Measurements from ENCODE around the gene RAB32.

RAB32 gene

GRCh38 chr6:146578054-146578453 lies 34.4 kb downstream of the RAB32 start:
- ChIA-PET CTCF (no interaction called here), POLR2A (no interaction called here)

GRCh38 chr6:146581968-146582367 lies 38.3 kb downstream of the RAB32 start:
- no peak for DNase-seq
- H3K9me3 ChIP-seq (ENCODE audit: control extremely low read depth in 1 of 5, control insufficient read depth in 4 of 5, insufficient read depth in 2 of 5, low read depth in 1 of 5, low read length in 4 of 5): peaks cover 0 to 4% (median 0%) of the 10 kb centered on the region in 5 experiments
- peaks cover 0 to 2% (median 0%) of the 10 kb centered on the region in 4 experiments for H3K4me1 ChIP-seq (ENCODE audit: control extremely low read depth in 1 of 4, control insufficient read depth in 4 of 4, insufficient read depth in 4 of 4, low read length in 3 of 4)
- no peak overlapping the region for H3K27ac ChIP-seq (ENCODE audit: insufficient read depth in 1 of 2, low read depth in 1 of 2, low read length in 2 of 2, poor library complexity in 1 of 2, severe bottlenecking in 2 of 2)
- no CpG with 5 or more reads among the region's 1 CpG for WGBS (ENCODE audit: insufficient coverage)
- H3K27me3 ChIP-seq (replicated peaks in 2 of 5; ENCODE audit: control insufficient read depth in 4 of 5, insufficient read depth in 5 of 5, low read length in 4 of 5): no peaks in the 10 kb centered on the region
- POLR2A ChIA-PET: no interaction called here
- H3K4me3 ChIP-seq (ENCODE audit: control insufficient read depth in 1 of 7, extremely low read depth in 1 of 7, insufficient read depth in 4 of 7, low read depth in 2 of 7, low read length in 6 of 7): no peak overlapping the region
- no peaks in the 10 kb centered on the region for H3K36me3 ChIP-seq (ENCODE audit: control insufficient read depth in 4 of 4, insufficient read depth in 4 of 4, low read length in 3 of 4)
- CTCF ChIA-PET: no interaction called here

More at GRCh38 chr6:146578054-146578453, 34.4 kb downstream of the RAB32 start:
- no peak for DNase-seq
- Histone ChIP-seq H3K27ac (ENCODE audit: insufficient read depth in 1 of 2, low read depth in 1 of 2, low read length in 2 of 2, poor library complexity in 1 of 2, severe bottlenecking in 2 of 2) (no peak overlapping the region), H3K27me3 (replicated peaks in 2 of 5; ENCODE audit: control insufficient read depth in 4 of 5, insufficient read depth in 5 of 5, low read length in 4 of 5) (no peaks in the 10 kb centered on the region), H3K9me3 (ENCODE audit: control extremely low read depth in 1 of 5, control insufficient read depth in 4 of 5, insufficient read depth in 2 of 5, low read depth in 1 of 5, low read length in 4 of 5) (peaks cover 0 to 8% (median 0%) of the 10 kb centered on the region in 5 experiments), H3K4me3 (ENCODE audit: control insufficient read depth in 1 of 7, extremely low read depth in 1 of 7, insufficient read depth in 4 of 7, low read depth in 2 of 7, low read length in 6 of 7) (no peak overlapping the region), H3K4me1 (ENCODE audit: control extremely low read depth in 1 of 4, control insufficient read depth in 4 of 4, insufficient read depth in 4 of 4, low read length in 3 of 4) (peaks cover 0 to 2% (median 0%) of the 10 kb centered on the region in 4 experiments), H3K36me3 (ENCODE audit: control insufficient read depth in 4 of 4, insufficient read depth in 4 of 4, low read length in 3 of 4) (no peaks in the 10 kb centered on the region)

DNA sequence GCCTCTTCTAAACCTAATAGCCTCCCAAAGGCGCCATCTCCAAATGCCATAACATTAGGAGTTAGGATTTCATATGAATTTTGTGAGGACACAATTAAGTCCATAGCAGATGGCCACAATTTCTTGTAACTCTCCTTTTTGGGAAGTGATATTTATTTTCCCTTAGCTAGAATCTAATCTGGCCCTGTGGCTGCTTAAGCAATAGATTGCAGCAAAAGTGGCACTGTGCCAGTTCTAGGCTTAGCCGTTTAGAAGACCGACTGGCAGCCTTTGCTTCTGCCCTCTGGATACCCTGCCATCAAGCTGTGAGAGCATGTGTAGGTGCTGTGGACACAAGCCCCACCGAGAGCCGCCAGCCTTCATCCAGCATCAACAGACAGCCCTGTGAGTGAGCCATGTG lies 39.2 kb downstream of the RAB32 start:
- 90% methylated on average over 4 of the region's 5 CpGs for WGBS (ENCODE audit: insufficient coverage)
- Histone ChIP-seq H3K4me3 (ENCODE audit: control insufficient read depth in 1 of 7, extremely low read depth in 1 of 7, insufficient read depth in 4 of 7, low read depth in 2 of 7, low read length in 6 of 7) (no peak overlapping the region), H3K36me3 (ENCODE audit: control insufficient read depth in 4 of 4, insufficient read depth in 4 of 4, low read length in 3 of 4) (no peaks in the 10 kb centered on the region), H3K27me3 (replicated peaks in 2 of 5; ENCODE audit: control insufficient read depth in 4 of 5, insufficient read depth in 5 of 5, low read length in 4 of 5) (no peaks in the 10 kb centered on the region), H3K4me1 (ENCODE audit: control extremely low read depth in 1 of 4, control insufficient read depth in 4 of 4, insufficient read depth in 4 of 4, low read length in 3 of 4) (peaks cover 0 to 2% (median 0%) of the 10 kb centered on the region in 4 experiments), H3K9me3 (ENCODE audit: control extremely low read depth in 1 of 5, control insufficient read depth in 4 of 5, insufficient read depth in 2 of 5, low read depth in 1 of 5, low read length in 4 of 5) (peaks cover 0 to 4% (median 0%) of the 10 kb centered on the region in 5 experiments), H3K27ac (ENCODE audit: insufficient read depth in 1 of 2, low read depth in 1 of 2, low read length in 2 of 2, poor library complexity in 1 of 2, severe bottlenecking in 2 of 2) (no peak overlapping the region)
- DNase-seq: peak in 1 of 3 donors; percentile 41
- CTCF ChIA-PET: interaction anchor here (1.6 kb wide), 1 partner anchor 12 kb away, joined by 4 read pairs; no protein-coding TSS in a partner anchor
- POLR2A ChIA-PET: no interaction called here

DNA sequence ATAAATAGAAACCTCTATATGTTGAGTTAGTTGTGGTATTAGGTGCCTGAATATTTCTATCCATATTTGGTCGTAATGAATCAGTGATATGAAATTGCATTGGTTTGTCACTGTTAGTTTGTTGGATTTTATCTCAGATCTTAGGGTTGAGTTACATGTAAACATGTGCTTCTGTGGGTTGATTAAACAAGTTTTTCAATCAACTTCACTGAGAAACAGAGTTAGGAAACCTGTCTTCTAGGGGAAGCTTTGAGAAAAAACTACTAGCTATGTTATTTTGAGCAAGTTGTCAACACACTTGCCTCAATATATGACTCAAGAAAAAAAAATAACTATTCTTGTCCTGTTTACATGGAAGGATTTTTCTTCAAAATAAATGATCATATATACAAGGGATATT lies 40.3 kb downstream of the RAB32 start:
- WGBS (ENCODE audit: insufficient coverage): no CpG with 5 or more reads among the region's 1 CpG
- Histone ChIP-seq H3K27me3 (replicated peaks in 2 of 5; ENCODE audit: control insufficient read depth in 4 of 5, insufficient read depth in 5 of 5, low read length in 4 of 5) (no peaks in the 10 kb centered on the region), H3K4me1 (ENCODE audit: control extremely low read depth in 1 of 4, control insufficient read depth in 4 of 4, insufficient read depth in 4 of 4, low read length in 3 of 4) (no peaks in the 10 kb centered on the region), H3K4me3 (ENCODE audit: control insufficient read depth in 1 of 7, extremely low read depth in 1 of 7, insufficient read depth in 4 of 7, low read depth in 2 of 7, low read length in 6 of 7) (no peak overlapping the region), H3K27ac (ENCODE audit: insufficient read depth in 1 of 2, low read depth in 1 of 2, low read length in 2 of 2, poor library complexity in 1 of 2, severe bottlenecking in 2 of 2) (no peak overlapping the region), H3K9me3 (ENCODE audit: control extremely low read depth in 1 of 5, control insufficient read depth in 4 of 5, insufficient read depth in 2 of 5, low read depth in 1 of 5, low read length in 4 of 5) (peaks cover 0 to 4% (median 0%) of the 10 kb centered on the region in 5 experiments), H3K36me3 (ENCODE audit: control insufficient read depth in 4 of 4, insufficient read depth in 4 of 4, low read length in 3 of 4) (no peaks in the 10 kb centered on the region)
- CTCF ChIA-PET: interaction anchor here (1.6 kb wide), 1 partner anchor 11 kb away, joined by 4 read pairs; no protein-coding TSS in a partner anchor
- POLR2A ChIA-PET: no interaction called here
- DNase-seq: no peak

DNA sequence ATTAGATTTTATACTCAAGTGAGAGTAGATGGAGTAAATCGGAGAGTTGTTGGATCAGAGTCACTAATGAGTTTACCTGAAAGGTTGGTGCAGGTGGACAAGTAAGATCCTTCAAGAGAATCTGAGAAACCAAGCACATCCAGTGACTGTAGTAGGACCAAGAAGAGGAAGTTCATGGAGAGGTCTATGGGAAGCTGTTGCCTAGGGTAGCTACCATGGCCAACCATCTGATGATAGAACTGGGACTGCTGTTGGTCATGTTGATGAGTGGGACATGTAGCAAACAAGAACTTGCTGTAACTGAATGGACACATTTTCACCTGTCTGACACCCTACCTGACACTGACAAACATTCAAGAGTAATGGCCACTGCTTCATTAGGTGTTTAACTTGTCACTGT lies 43.8 kb downstream of the RAB32 start:
- no peaks in the 10 kb centered on the region for H3K4me1 ChIP-seq (ENCODE audit: control extremely low read depth in 1 of 4, control insufficient read depth in 4 of 4, insufficient read depth in 4 of 4, low read length in 3 of 4)
- no peak overlapping the region for H3K27ac ChIP-seq (ENCODE audit: insufficient read depth in 1 of 2, low read depth in 1 of 2, low read length in 2 of 2, poor library complexity in 1 of 2, severe bottlenecking in 2 of 2)
- no peaks in the 10 kb centered on the region for H3K27me3 ChIP-seq (replicated peaks in 2 of 5; ENCODE audit: control insufficient read depth in 4 of 5, insufficient read depth in 5 of 5, low read length in 4 of 5)
- POLR2A ChIA-PET: no interaction called here
- CTCF ChIA-PET: no interaction called here
- no peaks in the 10 kb centered on the region for H3K36me3 ChIP-seq (ENCODE audit: control insufficient read depth in 4 of 4, insufficient read depth in 4 of 4, low read length in 3 of 4)
- no peak overlapping the region for H3K4me3 ChIP-seq (ENCODE audit: control insufficient read depth in 1 of 7, extremely low read depth in 1 of 7, insufficient read depth in 4 of 7, low read depth in 2 of 7, low read length in 6 of 7)
- no peak for DNase-seq
- H3K9me3 ChIP-seq (ENCODE audit: control extremely low read depth in 1 of 5, control insufficient read depth in 4 of 5, insufficient read depth in 2 of 5, low read depth in 1 of 5, low read length in 4 of 5): peaks cover 0 to 4% (median 0%) of the 10 kb centered on the region in 5 experiments
- WGBS (ENCODE audit: insufficient coverage): no CpG with 5 or more reads among the region's 1 CpG

DNA sequence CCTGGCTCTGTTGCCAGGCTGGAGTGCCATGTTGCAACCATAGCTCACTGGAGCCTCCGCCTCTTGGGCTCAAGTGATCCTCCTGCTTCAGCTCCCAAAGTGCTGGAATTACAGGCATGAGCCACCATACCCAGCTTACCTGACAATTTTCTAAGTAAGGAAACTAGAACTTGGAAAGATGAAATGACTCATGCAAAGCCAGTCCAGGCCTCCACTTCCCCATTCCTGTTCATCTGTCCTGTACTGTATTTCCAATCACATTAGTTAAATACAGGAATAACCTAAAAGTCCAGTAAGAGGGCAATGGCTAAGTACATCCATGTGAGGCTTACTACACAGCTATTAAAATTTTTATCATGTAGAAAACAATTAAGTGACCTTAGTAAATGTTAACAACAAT lies 46.9 kb downstream of the RAB32 start:
- Histone ChIP-seq H3K27ac (ENCODE audit: insufficient read depth in 1 of 2, low read depth in 1 of 2, low read length in 2 of 2, poor library complexity in 1 of 2, severe bottlenecking in 2 of 2) (no peak overlapping the region), H3K9me3 (ENCODE audit: control extremely low read depth in 1 of 5, control insufficient read depth in 4 of 5, insufficient read depth in 2 of 5, low read depth in 1 of 5, low read length in 4 of 5) (no peaks in the 10 kb centered on the region), H3K27me3 (replicated peaks in 2 of 5; ENCODE audit: control insufficient read depth in 4 of 5, insufficient read depth in 5 of 5, low read length in 4 of 5) (no peaks in the 10 kb centered on the region), H3K36me3 (ENCODE audit: control insufficient read depth in 4 of 4, insufficient read depth in 4 of 4, low read length in 3 of 4) (no peaks in the 10 kb centered on the region), H3K4me1 (ENCODE audit: control extremely low read depth in 1 of 4, control insufficient read depth in 4 of 4, insufficient read depth in 4 of 4, low read length in 3 of 4) (peaks cover 10 to 19% (median 18%) of the 10 kb centered on the region in 4 experiments), H3K4me3 (ENCODE audit: control insufficient read depth in 1 of 7, extremely low read depth in 1 of 7, insufficient read depth in 4 of 7, low read depth in 2 of 7, low read length in 6 of 7) (no peak overlapping the region)
- CTCF ChIA-PET: interaction anchor here (1.0 to 1.9 kb wide), 3 partner anchors 11 to 47 kb away, joined by 3 to 6 read pairs (median 3); partner anchors contain the start of gene RAB32
- DNase-seq: no peak
- WGBS (ENCODE audit: insufficient coverage): 100% methylated on average over 1 of the region's 1 CpG
- POLR2A ChIA-PET: no interaction called here

DNA sequence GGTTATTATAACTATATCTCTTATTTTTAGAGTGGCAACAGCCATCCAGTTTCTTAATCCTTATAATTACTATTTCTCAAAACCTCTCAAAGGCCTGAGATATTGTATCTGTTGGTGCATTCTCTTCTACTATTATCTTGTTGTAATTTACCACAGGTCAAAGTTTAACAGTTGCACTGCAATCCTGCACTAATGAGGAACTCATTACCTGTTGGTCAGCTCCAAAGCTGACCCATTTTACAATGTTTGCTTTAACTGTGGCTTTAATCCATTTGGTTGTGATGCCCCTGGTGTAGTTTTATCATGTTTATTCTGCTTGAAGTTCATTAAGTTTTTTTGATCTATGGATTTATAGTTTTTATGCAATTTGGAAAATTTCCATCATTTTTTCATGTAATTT lies 48.8 kb downstream of the RAB32 start:
- H3K9me3 ChIP-seq (ENCODE audit: control extremely low read depth in 1 of 5, control insufficient read depth in 4 of 5, insufficient read depth in 2 of 5, low read depth in 1 of 5, low read length in 4 of 5): no peaks in the 10 kb centered on the region
- no peak overlapping the region for H3K27ac ChIP-seq (ENCODE audit: insufficient read depth in 1 of 2, low read depth in 1 of 2, low read length in 2 of 2, poor library complexity in 1 of 2, severe bottlenecking in 2 of 2)
- H3K4me1 ChIP-seq (ENCODE audit: control extremely low read depth in 1 of 4, control insufficient read depth in 4 of 4, insufficient read depth in 4 of 4, low read length in 3 of 4): peaks cover 21 to 38% (median 30%) of the 10 kb centered on the region in 4 experiments
- H3K27me3 ChIP-seq (replicated peaks in 2 of 5; ENCODE audit: control insufficient read depth in 4 of 5, insufficient read depth in 5 of 5, low read length in 4 of 5): no peaks in the 10 kb centered on the region
- no peaks in the 10 kb centered on the region for H3K36me3 ChIP-seq (ENCODE audit: control insufficient read depth in 4 of 4, insufficient read depth in 4 of 4, low read length in 3 of 4)
- CTCF ChIA-PET: interaction anchor here (1.3 to 1.9 kb wide), 2 partner anchors 9 to 107 kb away, joined by 4 to 6 read pairs; no protein-coding TSS in a partner anchor
- POLR2A ChIA-PET: no interaction called here
- DNase-seq: no peak
- H3K4me3 ChIP-seq (ENCODE audit: control insufficient read depth in 1 of 7, extremely low read depth in 1 of 7, insufficient read depth in 4 of 7, low read depth in 2 of 7, low read length in 6 of 7): no peak overlapping the region

Data from common myeloid progenitor, CD34-positive (primary cell).